Superior temporal gyrus (tissue), 1 donor: ENCODE results near the gene CREB3L2.
"Not testable (repeated sequence)": the region's sequence is repeated elsewhere in the genome, so short reads cannot be mapped to it uniquely, and the experiment has no call there.

ENCODE experiments used
- DNase-seq: peaks from one replicate; pipeline ENCODE4 v3.0.0-alpha.2; 2016; ENCODE audit errors: extremely low spot score

The CREB3L2 gene

DNA sequence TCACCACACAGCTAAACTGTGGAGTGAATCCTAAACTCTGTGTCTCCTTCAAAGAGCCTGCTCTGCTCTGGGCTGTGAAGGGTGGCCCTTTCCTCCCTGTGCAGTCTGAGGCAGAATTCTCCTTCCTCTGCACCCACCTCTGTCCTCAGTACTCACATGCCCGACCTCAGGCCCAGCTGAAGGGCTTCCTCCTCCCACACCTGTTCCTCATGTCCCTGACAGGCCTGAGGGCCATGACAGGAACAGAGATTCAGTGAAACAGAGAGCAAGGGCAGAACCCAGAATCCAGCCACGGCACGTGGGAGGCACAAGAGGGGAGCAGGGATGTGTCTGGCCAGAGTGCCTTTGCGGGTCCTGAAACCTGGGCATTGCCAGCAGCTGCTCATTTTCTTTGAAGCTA lies 13.9 kb downstream of the CREB3L2 start:
- no peak for DNase-seq

DNA sequence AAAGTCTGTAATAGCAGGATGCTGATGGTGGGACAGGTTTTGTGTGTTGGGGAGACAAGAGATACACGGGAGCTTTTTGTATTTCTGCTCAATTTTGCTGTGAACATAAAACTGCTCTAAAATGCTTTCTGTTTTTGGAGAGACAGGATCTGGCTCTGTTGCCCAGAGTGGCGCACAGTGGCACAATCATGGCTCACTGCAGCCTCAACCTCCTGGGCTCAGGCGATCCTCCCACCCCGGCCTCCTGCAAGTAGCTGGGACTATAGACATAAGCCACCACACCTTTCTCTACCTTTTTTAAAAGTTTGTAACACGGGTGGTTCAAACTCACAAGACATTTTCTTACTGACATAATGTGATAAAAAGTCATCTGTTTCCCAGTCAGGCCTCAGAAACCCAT lies 14.3 kb downstream of the CREB3L2 start:
- no peak for DNase-seq

DNA sequence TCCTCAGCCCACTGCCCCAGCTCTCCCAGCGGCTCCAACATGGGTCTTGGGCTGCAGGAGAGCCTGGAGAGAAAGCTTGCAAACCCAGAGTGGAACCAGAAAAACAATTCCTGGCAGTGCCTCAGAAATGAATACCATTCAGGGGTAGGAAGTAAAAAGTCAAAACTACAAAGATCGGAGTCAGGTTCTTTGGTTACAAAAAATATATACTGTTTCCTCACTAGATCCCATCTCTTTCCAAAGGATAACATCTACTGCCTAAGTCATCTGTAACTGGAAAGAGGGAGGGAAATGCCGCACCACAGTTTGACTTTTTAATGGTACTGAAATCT lies 14.9 kb downstream of the CREB3L2 start:
- no peak for DNase-seq

DNA sequence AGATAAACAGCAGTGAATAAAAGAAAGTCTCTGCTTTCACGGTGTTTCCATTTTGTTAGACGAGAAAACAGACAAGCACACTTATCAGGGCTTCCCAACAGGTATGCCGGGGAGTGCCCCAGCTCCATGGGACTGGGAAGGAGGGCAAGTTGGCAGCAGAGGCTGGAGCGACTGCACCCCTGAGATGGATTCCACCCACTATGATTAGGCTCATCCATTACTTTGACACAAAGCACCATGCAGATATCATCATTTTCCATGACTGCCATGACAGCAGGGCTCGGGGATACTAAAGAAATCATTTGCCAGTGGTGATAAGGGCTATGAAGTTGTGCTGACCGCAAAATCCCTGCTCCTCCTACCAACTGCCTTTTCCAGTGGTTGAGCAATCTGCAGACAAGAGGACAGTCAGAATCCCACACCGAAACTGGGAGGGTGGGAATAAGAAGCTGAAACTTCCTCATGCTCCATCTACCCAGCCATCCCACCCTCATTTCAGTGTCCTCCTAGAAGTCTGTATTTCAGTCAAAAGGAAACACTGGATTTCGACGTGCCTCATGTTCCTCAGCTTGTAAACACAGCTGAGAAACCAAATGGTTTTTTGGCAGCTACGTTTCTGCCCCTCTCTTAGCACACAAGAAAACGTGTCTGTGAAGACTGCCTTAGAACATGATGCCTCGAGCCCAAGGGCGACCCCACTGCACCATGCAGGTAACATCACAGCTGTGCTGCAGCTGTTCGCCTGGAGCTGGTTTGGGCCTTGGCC lies 15.5 kb downstream of the CREB3L2 start:
- no peak for DNase-seq

DNA sequence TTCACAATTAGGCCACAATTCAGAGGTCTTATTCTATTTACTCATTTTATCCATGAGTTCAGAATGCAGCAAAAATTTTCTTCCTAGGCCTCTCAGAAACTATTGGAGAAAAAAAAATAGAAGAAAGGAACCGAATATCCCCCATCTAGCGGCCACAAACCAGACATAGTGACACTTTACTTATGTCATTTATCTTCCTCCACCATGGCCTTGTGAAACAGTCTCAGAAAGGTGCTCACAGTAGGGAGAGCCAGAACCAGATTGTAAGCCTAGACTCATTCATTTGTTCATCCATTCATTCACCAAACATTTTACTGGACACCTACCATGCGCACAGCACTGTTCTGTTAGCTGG lies 16.0 kb downstream of the CREB3L2 start:
- no peak for DNase-seq

DNA sequence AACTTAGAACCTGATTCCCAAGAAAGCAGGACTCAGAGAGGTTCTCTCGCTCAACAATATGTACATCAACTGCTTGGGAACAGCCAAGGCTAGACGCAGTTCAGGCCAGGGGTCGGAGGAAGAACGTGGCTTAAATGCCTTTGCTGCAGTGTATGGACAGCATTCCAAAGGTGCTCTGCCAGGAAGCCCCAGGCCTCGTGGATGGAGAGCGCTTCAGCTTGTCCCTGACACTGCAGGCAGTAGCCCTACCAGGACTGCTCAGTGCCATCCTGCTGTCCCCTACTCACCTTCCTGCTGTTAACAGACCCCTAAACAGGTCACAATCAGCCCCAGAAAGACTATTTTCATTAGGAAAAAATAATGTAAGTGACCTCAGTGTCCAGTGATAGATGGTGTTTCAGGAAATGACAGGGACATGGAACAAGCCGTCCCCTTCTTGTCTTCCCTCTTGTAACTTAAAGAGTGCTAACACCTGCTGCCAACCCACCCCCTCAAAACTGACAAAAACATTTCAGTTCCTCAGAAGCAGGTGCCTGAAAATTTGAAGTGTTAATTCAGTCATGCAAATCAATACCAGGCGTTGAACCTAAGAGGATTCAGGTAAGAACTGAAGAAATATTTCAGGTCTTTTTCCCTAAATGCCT lies 16.5 kb downstream of the CREB3L2 start:
- no peak for DNase-seq

DNA sequence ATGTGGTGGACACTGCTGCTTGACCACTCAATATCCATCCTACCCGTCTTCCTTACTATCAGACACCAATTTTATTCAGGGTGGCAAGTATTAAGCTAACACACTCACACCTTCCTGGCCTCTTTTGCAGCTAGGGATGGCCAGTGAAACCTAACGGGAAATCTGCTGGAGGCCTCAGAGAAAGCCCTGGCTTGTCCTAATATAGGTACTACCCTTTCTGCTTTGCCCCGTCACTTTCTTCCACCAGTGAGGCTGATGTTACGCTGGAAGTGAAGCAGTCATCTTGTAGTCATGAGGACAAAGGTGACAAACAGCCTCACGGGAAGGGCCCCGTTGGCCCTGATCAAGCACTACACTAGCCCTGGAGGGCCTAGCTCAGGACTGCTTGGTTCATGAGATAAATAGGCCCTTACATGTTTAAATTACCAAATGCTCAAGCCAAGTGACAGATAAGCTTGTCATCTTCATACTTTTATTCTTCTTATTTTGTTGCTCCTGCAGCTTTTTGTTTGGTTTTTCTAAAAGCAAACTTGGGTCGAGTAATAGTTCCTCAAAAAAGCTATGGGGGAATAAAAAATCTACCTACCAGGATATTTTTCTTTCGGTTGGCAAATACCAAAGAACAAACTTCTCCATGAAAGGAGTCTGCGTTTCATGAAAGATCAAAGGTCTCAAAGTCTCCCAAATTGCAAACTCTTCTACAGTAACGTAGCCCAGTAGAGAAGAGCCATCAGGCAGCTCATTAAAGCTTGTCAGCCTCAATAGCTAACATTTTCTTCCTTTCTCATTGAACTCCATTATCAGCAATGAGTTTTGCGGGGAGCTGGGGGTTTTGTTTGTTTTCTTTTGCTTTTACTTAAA lies 17.5 kb downstream of the CREB3L2 start:
- no peak for DNase-seq

DNA sequence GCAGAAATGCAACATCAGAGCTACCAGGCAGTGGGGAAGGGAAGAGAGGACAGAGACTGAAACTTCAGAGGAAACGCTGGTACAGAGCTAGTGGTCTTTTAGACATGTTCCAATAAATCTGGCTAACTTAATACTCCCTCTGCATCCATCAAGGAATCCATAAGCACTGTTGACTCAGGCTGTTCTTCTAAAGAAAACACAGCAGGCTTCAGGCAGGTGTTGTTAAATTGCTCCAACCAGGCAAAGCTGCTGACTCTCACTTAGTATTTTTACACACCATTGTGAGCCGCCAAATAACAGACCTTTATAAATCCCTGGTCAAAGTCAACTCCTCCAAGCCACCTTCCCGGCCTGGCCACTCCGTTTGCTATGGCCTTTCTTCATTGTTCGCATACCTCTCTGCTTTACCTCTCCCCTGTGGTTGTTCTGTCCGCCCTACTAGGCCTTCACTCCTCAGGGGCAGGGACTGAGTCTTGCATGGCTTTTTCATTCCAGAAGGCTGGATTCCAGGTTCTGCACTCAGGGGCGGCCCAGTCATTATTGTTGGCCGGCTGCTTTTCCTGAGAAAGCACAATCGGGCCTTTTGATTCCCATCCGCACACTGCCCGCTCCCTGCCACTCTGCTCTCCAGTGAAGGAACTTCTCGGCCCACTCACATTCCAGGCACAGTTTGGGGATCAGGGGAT lies 18.4 kb downstream of the CREB3L2 start:
- no peak for DNase-seq

DNA sequence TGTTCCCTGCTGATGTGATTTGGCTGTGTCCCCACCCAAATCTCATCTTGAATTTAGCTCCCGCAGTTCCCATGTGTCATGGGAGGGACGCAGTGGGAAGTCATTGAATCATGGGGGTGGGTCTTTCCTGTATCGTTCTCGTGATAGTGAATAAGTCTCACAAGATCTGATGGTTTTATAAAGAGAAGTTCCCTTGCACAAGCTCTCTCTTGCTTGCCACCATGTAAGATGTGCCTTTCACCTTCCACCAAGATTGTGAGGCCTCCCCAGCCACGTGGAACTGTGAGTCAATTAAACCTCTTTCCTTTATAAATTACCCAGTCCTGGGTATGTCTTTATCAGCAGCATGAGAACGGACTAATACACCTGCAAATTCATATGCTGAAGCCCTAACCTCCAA lies 19.5 kb downstream of the CREB3L2 start:
- not testable (repeated sequence) for DNase-seq

DNA sequence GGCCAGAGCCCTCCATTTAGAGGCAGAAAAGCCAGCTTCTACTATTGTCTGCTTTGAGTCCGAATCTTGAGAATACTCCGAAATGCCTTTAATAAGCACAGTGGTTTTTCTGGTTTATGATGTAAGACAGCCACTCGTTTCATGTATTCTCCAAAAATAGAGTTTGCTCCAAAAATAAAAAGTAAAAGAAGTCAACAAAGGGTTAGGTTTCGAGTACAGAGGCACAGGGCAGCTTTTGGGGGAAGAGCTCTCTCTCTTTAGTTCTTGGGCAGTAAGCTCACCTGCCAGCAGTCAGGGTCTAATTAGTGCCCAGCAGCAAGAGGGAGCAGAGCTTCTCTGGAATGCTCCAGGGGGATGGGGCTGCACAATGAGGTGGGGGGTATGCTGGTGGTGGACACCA lies 20.2 kb downstream of the CREB3L2 start:
- DNase-seq: no peak

DNA sequence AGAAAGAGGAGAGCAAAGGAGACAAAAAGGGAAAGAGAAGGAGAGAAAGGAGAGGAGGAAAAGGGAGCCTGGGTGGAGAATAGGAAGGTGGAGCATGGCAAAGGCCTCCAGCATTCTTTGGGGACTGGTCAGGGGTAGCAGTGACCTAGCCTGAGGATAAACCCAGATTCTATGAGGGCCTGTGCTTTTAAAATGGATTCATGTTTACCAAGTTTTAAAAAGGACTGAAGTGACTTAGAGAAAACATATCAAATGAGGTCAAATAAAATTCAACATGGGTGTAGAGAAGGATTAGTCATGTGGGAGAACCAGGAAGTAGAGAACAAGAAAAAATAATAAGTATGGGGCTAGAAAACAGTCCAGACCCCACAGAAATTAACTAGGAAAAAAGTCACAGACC lies 20.7 kb downstream of the CREB3L2 start:
- DNase-seq: no peak

DNA sequence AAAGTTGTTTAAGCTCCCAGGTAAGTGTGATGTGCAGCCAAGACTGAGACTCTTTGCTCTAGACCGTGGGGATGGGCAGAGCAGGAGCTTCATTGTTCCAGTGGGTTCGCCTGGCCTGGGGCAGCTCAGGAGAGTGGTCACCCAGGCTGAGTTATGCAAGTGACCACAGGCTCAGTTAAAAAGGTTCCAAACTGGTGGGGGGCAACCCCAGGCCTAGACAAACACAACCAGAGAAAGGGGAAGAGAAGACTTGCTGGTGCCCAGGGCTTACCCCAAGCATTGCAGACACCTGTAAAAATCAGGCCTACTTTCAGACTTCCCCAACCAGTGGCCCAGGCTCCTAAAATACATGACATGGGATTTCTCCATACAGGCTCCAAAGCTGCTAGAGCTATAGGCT lies 21.6 kb downstream of the CREB3L2 start:
- DNase-seq: no peak

DNA sequence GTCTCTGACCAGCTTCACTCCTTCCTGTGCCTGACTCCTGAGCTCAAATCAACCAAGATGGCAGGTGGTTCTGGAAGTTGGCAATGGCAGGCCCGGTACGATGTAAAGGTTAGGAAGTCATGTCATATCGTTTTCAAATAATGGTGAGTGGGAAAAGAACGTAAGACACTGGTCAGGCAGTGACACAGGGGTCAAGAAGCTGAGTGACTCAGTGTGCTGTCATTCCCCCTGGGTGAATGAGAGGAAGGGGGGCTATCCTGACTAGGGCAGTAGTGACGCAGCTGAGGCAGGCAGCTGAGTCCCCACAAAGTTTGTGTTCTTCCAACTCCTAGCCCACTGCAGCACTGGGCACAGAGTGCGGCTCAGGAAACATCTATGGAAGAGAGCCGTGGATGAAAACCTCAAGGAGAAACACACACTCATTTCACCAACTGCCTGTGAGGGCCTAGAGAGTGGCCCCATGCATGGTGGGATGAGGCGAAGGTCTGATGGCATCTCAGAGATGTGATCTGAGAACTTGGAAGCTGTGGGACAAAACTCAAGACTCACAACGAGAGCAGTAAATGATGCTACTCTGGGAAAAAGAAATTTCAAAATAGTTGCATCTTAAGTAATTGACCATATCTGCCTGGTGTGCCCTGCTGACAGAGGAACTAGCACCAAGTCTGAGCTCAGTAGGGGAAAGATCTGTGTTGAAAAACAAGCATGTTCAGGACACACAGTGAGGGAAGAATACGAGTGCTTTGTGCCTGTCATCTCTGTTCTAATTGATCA lies 23.2 kb downstream of the CREB3L2 start:
- DNase-seq: no peak

DNA sequence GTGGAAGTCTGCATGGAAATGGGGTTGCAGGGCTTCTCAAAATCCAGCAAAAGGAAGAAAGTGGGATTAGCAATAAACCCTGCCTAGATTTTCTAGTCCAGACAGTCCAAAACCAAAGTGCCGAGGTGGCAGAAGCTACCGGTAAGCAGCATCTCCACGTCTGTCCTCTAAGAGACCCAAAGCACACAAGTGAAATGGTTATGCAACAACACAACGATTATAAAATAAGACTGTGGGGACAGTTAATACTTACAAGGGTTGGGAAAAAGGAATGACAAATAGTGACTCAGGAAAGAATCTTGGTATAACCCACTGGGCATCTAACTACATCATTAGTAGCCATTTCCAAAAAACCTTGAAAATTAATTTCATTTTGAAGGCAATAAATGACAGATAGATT lies 24.7 kb downstream of the CREB3L2 start:
- DNase-seq: no peak

DNA sequence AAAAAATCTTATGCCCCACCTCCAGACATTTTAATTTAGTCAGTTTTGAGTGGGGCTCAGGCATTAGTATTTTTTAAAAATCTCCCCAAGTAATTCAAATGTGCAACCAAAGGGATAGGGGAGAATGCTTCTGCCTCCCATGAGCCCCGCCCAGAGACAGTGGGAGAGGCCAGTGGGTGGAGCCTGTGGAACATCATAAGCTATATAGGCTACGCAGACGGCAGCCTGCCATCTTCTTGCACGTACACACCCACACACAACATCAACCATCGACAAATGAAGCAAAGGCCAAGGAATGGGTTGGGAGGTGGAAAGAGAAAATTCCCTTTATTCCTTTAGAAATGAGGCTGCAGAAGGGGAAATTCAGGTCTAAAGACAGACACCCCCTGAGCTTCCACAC lies 25.2 kb downstream of the CREB3L2 start:
- no peak for DNase-seq

DNA sequence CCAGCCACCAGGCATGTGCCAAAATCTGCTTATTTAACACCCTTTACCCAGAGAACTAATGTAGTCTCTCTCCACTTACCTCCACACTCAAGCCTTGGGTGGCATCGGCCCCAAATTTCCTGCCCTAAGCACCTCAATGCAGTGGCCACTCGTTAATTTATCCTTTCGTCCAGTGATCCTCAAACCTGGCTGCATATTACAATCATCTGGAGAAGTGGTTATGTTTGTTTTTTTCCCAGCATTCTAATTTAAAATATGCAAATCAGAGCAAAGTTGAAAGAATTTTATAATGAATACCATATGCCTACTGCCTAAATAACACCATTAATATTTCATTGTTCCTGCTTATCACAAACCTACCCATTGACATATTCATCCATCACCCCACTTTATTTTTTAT lies 25.7 kb downstream of the CREB3L2 start:
- no peak for DNase-seq

DNA sequence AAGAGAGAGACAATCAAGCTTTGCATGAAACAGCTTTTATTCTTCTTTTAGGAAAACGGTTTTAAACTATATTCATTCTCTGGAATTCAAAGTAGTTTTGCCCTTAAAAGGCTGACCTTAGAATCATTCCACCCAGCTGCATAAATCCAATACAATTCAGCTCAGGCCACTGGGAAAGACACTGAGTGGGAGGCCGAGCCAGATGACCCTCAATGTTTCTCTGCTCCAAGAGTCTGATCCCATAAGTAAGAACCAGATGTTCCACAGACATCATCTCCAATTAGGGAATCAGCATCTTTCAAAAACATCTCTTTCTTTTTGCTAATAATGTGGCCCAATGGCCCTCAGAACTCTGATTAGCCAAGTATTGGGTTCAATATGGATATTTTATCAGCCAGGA lies 26.1 kb downstream of the CREB3L2 start:
- DNase-seq: no peak

DNA sequence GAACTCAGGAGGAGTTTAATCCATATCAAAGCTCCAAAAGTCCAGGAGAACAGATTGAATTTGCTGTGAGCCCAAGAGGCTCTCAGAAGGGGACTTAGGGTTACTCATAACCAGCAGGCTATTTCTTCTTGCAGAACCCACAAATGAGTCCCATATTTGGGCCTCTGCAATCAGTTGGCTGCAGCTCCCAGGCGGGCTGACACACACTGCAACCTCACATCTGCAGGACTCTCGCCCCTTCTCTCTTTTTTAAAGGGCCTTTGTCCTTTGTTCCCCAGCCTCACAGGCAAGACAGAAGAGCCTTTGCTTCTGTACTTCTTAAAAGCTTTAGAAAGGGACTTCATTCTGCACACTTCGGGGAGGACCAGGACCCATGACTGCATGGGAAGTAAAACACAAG lies 26.7 kb downstream of the CREB3L2 start:
- peak; percentile 78 for DNase-seq

DNA sequence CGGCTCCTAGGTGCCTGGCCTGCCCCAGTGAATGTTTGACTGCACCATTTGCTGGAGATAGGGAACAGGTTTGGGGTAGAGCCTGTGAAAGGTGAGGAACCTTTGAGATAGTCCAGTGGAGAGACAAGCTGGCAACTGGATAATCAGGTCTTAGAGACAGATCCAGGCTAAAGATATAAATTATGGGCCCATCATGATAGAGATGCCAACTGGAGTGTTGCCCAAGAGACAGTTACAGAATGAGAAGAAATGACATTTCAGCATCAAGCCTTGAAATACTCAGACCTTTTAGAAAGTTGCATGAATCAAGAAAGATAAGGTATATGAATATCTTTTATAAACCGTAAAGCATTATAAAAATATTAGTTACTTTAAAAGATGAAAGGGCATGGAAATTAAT lies 27.1 kb downstream of the CREB3L2 start:
- no peak for DNase-seq

DNA sequence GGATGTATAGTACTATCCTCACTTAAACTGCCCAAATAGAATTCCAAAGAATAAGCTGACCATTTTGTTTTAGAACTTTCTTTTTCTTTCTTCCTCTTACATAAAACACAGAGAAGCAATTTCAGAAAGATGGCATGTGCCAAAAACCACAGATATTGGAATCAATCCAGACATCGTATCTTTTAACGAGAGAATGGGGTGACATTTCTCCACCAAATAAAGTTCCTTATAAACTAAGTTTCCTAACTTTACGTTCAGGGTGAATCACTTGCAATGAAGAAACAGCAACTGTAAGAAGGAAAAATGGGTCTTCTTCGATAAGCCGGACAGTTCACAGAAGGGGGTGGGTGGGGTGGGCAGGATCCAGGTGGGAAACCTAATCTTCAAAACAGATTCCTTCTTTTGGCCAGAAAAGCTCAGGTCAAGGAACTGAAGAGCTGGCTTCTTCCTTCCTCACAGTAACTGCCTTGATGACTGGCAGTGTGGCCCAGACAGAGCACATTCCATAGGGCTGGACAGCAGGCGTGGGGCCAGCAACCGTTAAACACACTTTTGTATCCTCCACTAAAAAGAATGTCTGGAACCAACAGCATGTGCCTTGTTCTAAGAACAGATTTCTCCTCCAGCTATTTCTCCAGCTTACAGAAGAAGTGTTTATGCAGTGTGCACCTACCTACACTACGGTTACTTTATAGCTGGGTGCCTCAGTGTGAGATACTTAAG lies 31.5 kb downstream of the CREB3L2 start:
- DNase-seq: no peak

DNA sequence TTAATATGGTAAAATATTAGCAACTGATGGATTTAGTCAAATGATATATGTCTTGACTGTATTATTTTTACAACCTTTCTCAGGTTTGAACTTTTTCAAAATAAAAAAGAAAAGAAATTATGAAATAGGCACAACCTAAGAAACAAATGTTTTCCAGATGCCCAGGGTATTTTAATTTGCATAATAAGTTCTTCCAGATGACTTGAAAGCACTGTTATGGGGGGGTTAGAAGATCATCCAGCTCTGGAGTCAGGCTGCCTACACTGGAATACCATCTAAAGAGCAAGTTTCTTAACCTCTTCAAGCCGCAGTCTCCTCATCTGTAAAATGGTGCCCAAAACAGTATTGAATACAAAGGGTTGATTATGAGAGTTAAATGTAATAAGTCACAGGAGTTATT lies 32.1 kb downstream of the CREB3L2 start:
- no peak for DNase-seq
